Pancreas (tissue), 10 donors: Measurements from ENCODE around the gene SAFB. TPM values are rescaled to one million over a fixed set of nuclear protein-coding genes. Genes with fewer than 3 reads are reported as not detected.
"Not testable (repeated sequence)": the region's sequence is repeated elsewhere in the genome, so short reads cannot be mapped to it uniquely, and the experiment has no call there.

Source experiments
- ATAC-seq, 4 donors: fragments of 200-7000 bp; cut with Tn5 transposase; one replicate each; pipeline versions ENCODE4 v1.8.0 to v1.9.1; 2020; ENCODE audit warnings: mild to moderate bottlenecking in 4 of 4, moderate library complexity in 4 of 4
- DNase-seq, 6 donors: peaks; one replicate each; pipeline ENCODE4 v3.0.0-alpha.2; 2020
- FAIRE-seq: peaks from 2 replicates; lab custom pipeline; 2012; peaks lifted over from hg19 to GRCh38; lab: Jason Lieb, UNC
- H3K27ac ChIP-seq, 4 donors: fragments of 200-600 bp; sonication (generic); 1 replicate in 3 of 4; 2 replicates in 1 of 4; pipeline versions ENCODE4 v1.5.0 to v1.8.0; 2020
- H3K27me3 ChIP-seq, 4 donors: fragments of 200-600 bp; one replicate each; pipeline ENCODE4 v1.8.0; 2021
- H3K36me3 ChIP-seq, 3 donors: fragments of 200-600 bp; sonication (generic) in 1 of 3; one replicate each; pipeline versions ENCODE4 v1.5.0 to v1.8.0; 2020 to 2021
- H3K4me1 ChIP-seq, 3 donors: fragments of 200-600 bp; one replicate each; pipeline ENCODE4 v1.8.0; 2021
- H3K4me3 ChIP-seq, 4 donors: fragments of 200-600 bp; sonication (generic) in 2 of 4; one replicate each; pipeline versions ENCODE4 v1.5.0 to v1.8.0; 2020 to 2021
- H3K9me3 ChIP-seq, 4 donors: fragments of 200-600 bp; one replicate each; pipeline ENCODE4 v1.8.0; 2021
- WGBS, 2 donors: extraction: QIAGEN DNeasy Blood & Tissue Kit; methylation state at CpG; one replicate each; pipeline ENCODE4 v1.1.7; 2013; 5-methylcytosine and 5-hydroxymethylcytosine counted together
- intact Hi-C, 3 donors: fragments of 100-400 bp; cut with DNase I; formaldehyde crosslinking; loops; one replicate each; pipeline versions ENCODE4 v1.11.1 to v1.14.2; 2022
- polyA plus RNA-seq, 2 donors: library from polyadenylated mRNA; stranded (reverse); fragments of 200-250 nt; gene quantifications; one replicate each; pipeline ENCODE4 v1.2.3, GENCODE V29; 2013
- total RNA-seq, 6 donors: library from RNA; stranded (reverse); fragmentation: NEBNext Ultra II Directional in 4 of 6; extraction: Animal tissue kit (Norgen Biotek cat#: 25700) in 4 of 6; gene quantifications; one replicate each; pipeline versions ENCODE4 v1.2.1 to v1.2.4, GENCODE V29; 2021 to 2023
- TF ChIP-seq, protein P1 (sequence below), 4 donors: fragments of 200-600 bp; sonication (generic) in 3 of 4; IDR thresholded peaks; one replicate each; pipeline versions ENCODE4 v1.5.0 to v1.8.0; 2021; ENCODE audit warnings: antibody characterized with exemption in 4 of 4
- donor health status: healthy with polysubstance abuse.
- donor health status: DM: no; HTN: no; CAD: no; lungs with moderate emphysema.
- donor health status: DM: no; HTN: no; CAD: no.
- donor health status: control.
- donor health status: control.
- donor health status: Bipolar disorder and iron deficiency.
- donor health status: DM: yes; HTN: yes; CAD: no.
- donor health status: DM: no; HTN: no; CAD: no.
- donor health status: DM: no; HTN: no; CAD: no.
- donor health status: DM: yes; HTN: yes; CAD: no.

SAFB gene
- total and polyA plus RNA-seq, 8 donors, result 28.9 to 84.3 (median 42.7) TPM

DNA sequence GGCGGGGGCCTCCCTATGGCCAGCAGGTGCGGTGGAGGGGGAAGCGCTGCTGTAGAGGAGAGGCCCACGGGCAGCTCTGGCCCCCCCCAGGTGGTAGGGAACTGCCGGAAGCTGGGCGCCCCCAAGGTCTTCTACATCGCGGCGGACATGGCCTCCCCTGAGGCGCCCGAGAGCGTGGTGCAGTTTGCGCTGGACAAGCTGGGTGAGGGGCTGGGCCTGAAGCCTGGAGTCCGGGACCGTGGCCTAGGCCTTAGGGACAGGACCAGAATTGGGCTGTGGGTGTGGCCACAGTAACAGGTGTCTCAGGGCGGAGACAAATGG is 63.4 kb downstream of the SAFB start:
- Histone ChIP-seq H3K27ac (peak overlapping the region; percentile 46 to 82 (median 70)), H3K36me3 (no peaks in the 10 kb centered on the region), H3K4me1 (peaks cover 0 to 3% (median 0%) of the 10 kb centered on the region in 3 donors), H3K4me3 (peak overlapping the region in 3 of 4 donors; percentile 53 to 74 (median 71)), H3K9me3 (no peaks in the 10 kb centered on the region), H3K27me3 (no peaks in the 10 kb centered on the region)
- intact Hi-C loops, result no loop called here
- TF ChIP-seq, protein P1, sequence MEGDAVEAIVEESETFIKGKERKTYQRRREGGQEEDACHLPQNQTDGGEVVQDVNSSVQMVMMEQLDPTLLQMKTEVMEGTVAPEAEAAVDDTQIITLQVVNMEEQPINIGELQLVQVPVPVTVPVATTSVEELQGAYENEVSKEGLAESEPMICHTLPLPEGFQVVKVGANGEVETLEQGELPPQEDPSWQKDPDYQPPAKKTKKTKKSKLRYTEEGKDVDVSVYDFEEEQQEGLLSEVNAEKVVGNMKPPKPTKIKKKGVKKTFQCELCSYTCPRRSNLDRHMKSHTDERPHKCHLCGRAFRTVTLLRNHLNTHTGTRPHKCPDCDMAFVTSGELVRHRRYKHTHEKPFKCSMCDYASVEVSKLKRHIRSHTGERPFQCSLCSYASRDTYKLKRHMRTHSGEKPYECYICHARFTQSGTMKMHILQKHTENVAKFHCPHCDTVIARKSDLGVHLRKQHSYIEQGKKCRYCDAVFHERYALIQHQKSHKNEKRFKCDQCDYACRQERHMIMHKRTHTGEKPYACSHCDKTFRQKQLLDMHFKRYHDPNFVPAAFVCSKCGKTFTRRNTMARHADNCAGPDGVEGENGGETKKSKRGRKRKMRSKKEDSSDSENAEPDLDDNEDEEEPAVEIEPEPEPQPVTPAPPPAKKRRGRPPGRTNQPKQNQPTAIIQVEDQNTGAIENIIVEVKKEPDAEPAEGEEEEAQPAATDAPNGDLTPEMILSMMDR (IDR thresholded peaks at IDR 0.05), result no peak
- DNase-seq, result no peak
- FAIRE-seq, result no peak
- WGBS, 2 donors, result 35 to 38% methylated on average over 16 of the region's 16 CpGs
- ATAC-seq, result no peak

DNA sequence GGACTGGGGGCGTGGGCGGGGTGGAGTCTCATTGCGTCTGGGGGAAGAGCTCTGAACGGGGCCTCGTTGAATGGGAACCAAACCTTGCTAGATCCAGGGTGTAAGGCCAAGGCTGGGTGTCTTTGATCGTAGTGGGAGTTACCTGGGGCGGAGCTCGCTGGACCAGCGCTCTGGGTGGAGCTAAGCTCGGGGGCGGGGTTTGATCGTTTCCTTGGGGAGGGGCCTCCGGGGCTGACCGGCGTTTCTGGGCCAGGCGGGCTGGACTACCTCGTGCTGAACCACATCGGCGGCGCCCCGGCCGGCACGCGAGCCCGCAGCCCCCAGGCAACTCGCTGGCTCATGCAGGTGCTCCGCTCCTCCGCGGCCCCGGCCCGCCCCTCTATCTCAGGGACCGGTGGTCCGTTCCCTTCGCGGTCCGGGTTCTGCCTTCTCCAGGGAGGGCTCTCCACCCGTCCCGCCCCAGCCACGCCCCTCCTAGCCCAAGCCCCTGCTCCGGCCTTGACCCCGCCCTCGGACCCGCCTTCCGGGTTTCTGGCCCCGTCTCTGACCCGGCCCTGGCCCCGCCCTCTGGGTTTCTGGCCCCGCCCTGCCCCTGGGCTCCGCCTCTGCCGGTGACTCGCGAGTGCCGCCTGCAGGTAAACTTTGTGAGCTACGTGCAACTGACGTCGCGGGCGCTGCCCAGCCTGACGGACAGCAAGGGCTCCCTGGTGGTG is 63.9 kb downstream of the SAFB start:
- Histone ChIP-seq H3K9me3 (no peaks in the 10 kb centered on the region), H3K27ac (peak overlapping the region; percentile 68 to 82 (median 72)), H3K4me3 (peak overlapping the region; percentile 23 to 74 (median 62)), H3K4me1 (peaks cover under 1 to 3% (median 2%) of the 10 kb centered on the region in 3 donors), H3K36me3 (peaks cover 0 to 2% (median under 1%) of the 10 kb centered on the region in 3 donors), H3K27me3 (no peaks in the 10 kb centered on the region)
- FAIRE-seq (no peak), ATAC-seq (peak; percentile 63 to 84 (median 78)), DNase-seq (peak; percentile 93 to 100 (median 98))
- intact Hi-C loops, result no loop called here
- 1 to 2% methylated on average over 52 to 59 of the region's 59 CpGs for WGBS, 2 donors
- TF ChIP-seq, protein P1 (IDR thresholded peaks at IDR 0.05), result peak; percentile 59 to 89 (median 72)

DNA sequence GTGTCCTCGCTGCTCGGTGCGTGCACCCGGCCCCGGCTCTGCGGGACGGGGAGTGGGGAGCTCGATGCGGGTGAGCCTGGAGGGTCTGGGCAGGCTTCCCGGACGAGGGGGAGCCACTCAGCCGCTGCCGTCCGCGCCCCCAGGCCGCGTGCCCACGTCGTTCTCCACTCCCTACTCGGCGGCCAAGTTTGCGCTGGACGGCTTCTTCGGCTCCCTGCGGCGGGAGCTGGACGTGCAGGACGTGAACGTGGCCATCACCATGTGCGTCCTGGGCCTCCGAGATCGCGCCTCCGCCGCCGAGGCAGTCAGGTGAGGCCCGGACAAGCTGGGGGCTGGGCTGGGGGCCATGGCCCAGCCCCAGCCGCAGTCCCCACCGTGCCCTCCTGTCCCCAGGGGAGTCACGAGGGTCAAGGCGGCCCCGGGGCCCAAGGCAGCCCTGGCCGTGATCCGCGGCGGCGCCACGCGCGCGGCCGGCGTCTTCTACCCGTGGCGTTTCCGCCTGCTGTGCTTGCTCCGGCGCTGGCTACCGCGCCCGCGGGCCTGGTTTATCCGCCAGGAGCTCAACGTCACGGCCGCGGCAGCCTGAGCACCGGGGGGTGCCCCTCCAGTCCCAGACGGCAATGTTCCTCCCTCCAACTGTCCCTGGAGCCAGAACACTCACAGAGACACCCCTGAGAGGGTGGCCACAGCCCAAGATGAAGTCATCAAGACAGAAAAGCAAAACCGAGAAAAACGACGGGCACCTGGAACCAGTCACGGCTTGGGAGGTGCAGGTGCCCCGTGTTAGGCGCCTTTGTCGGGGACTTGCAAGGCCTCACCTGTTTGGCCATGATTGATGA is 64.7 kb downstream of the SAFB start:
- intact Hi-C loops, result no loop called here

DNA sequence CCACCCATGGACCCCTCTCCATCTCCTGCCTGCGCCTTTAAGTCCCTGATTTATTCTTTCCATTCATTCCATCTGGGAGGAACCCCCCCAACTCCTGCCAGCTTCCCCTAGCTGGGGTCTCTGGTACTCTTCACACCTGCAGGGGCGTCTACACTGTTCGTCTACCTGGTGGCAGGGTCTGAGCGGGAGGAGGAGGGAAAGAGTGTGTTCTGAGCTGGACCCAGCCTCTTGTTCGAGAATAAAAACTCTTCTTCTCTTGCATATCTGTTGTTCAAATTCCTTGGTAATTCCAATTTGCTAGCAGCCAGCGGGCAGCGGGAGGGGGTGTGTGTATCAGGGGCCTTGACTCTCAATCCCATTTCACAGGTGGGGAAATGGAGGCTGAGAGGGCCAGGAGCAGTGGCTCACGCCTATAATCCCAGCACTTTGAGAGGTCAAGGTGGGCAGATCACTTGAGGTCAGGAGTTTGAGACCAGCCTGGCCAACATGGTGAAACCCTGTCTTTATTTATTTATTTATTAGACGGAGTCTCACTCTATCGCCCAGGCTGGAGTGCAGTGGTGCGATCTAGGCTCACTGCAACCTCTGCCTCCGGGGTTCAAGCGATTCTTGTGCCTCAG is 65.5 kb downstream of the SAFB start:
- H3K27me3 ChIP-seq, ATAC-seq, FAIRE-seq, H3K4me3 ChIP-seq, H3K27ac ChIP-seq, H3K9me3 ChIP-seq, intact Hi-C loops, H3K4me1 ChIP-seq: not testable (repeated sequence)
- peaks cover 0 to 16% (median 10%) of the 10 kb centered on the region in 3 donors for H3K36me3 ChIP-seq
- 89 to 92% methylated on average over 13 of the region's 13 CpGs for WGBS, 2 donors
- peak in 1 of 6 donors; percentile 31 for DNase-seq

More for the DNA sequence above, 64.7 kb downstream of the SAFB start:
- H3K4me3 ChIP-seq, result peak overlapping the region in 3 of 4 donors; percentile 23 to 74 (median 53)
- H3K9me3 ChIP-seq, result no peaks in the 10 kb centered on the region
- peaks cover 0 to 10% (median 9%) of the 10 kb centered on the region in 3 donors for H3K36me3 ChIP-seq
- ATAC-seq (no peak), DNase-seq (peak in 1 of 6 donors; percentile 70), FAIRE-seq (no peak)
- H3K4me1 ChIP-seq, result peaks cover 3 to 7% (median 6%) of the 10 kb centered on the region in 3 donors
- H3K27me3 ChIP-seq, result no peaks in the 10 kb centered on the region
- peak overlapping the region; percentile 43 to 82 (median 72) for H3K27ac ChIP-seq
- WGBS, 2 donors, result 53 to 54% methylated on average over 75 to 76 of the region's 76 CpGs
- TF ChIP-seq, protein P1 (IDR thresholded peaks at IDR 0.05), result no peak
